ENCODE results near the gene INPP5A. TPM values are rescaled to one million over a fixed set of nuclear protein-coding genes. Genes with fewer than 3 reads are reported as not detected.

Gene INPP5A
- total RNA-seq, 4 donors from 2014 or later, result 16.9 to 58.2 (median 29.5) TPM

GRCh38 chr10:132828681-132829080 is 291.1 kb downstream of the INPP5A start:
- WGBS, 2 donors, result 85 to 88% methylated on average over 20 of the region's 20 CpGs
- no peaks in the 10 kb centered on the region for H3K4me1 ChIP-seq
- peaks cover 0 to 21% (median 0%) of the 10 kb centered on the region in 3 donors for H3K9me3 ChIP-seq
- H3K27ac ChIP-seq, result no peak overlapping the region
- peaks cover 0 to 38% (median 0%) of the 10 kb centered on the region in 4 donors for H3K27me3 ChIP-seq
- TF ChIP-seq CTCF (IDR thresholded peaks at IDR 0.05) (no peak), POLR2A (IDR thresholded peaks at IDR 0.05) (no peak)
- no peaks in the 10 kb centered on the region for H3K36me3 ChIP-seq
- intact Hi-C loops (cut with DNase I), result no loop called here
- H3K4me3 ChIP-seq, result no peak overlapping the region
- no peak for DNase-seq

GRCh38 chr10:132829403-132829802 is 291.8 kb downstream of the INPP5A start:
- intact Hi-C loops (cut with DNase I), result no loop called here
- 42 to 50% methylated on average over 8 of the region's 8 CpGs for WGBS, 2 donors
- H3K36me3 ChIP-seq, result no peaks in the 10 kb centered on the region
- no peak overlapping the region for H3K27ac ChIP-seq
- no peak overlapping the region for H3K4me3 ChIP-seq
- peaks cover 0 to 21% (median 0%) of the 10 kb centered on the region in 3 donors for H3K9me3 ChIP-seq
- H3K4me1 ChIP-seq, result no peaks in the 10 kb centered on the region
- peaks cover 0 to 45% (median 0%) of the 10 kb centered on the region in 4 donors for H3K27me3 ChIP-seq
- TF ChIP-seq POLR2A (IDR thresholded peaks at IDR 0.05), result no peak
- TF ChIP-seq CTCF (IDR thresholded peaks at IDR 0.05), result no peak
- no peak for DNase-seq

- no peaks in the 10 kb centered on the region for H3K36me3 ChIP-seq
- H3K4me3 ChIP-seq, result no peak overlapping the region
- 43 to 47% methylated on average over 29 of the region's 30 CpGs for WGBS, 2 donors
- DNase-seq, result no peak
- peaks cover 0 to 10% (median 0%) of the 10 kb centered on the region in 3 donors for H3K4me1 ChIP-seq
- H3K9me3 ChIP-seq, result peaks cover 0 to 3% (median 0%) of the 10 kb centered on the region in 3 donors
- peaks cover 0 to 70% (median 0%) of the 10 kb centered on the region in 4 donors for H3K27me3 ChIP-seq
- intact Hi-C loops (cut with DNase I), result no loop called here
- TF ChIP-seq CTCF (IDR thresholded peaks at IDR 0.05), result no peak
- no peak for TF ChIP-seq POLR2A (IDR thresholded peaks at IDR 0.05)
- no peak overlapping the region for H3K27ac ChIP-seq
Measured at GRCh38 chr10:132832186-132832969, 294.8 kb downstream of the INPP5A start.

Other genes starting within 250 kb of the INPP5A start
- 1 to 10 TPM; 2.3 to 5.5 (median 2.6) TPM for gene STK32C, start 229.8 kb upstream of the INPP5A start, total RNA-seq
- gene LRRC27, start 205.6 kb upstream of the INPP5A start, total RNA-seq, result 1 to 10 TPM; 1.5 to 5.3 (median 2.4) TPM
- gene PWWP2B, start 140.6 kb upstream of the INPP5A start, total RNA-seq, result 10 to 100 TPM; 14.9 to 27.3 (median 16.7) TPM
- under 1 TPM in 1 of 4 donors, not detected in 3; 0.57 TPM for gene NKX6-2, start 248.4 kb downstream of the INPP5A start, total RNA-seq